ENCODE results near the gene SLC35D3.
"Not testable (repeated sequence)": the region's sequence is repeated elsewhere in the genome, so short reads cannot be mapped to it uniquely, and the experiment has no call there.

SLC35D3 gene

DNA sequence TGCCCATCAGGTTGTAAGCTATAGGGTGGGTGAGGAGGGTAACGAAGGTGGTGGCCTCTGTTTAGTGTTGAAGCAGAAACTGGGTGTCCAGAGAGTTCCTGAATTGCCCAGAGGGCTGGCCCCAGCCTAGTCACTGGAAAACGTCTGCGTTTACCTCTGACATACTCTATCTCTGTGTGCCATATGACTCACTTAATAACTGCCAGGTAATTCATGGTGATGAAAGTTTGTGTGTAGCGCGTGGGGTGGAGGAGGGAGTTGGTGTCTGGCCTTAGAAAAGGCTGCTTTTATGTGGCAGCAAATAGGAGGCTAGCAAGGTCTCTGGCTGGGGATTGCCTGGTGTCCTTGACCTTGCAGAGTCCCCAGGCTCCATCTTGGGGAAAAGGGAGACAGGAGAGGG is 47.3 kb downstream of the SLC35D3 start:
- H3K9me3 Mint-ChIP-seq = no peaks in the 10 kb centered on the region
- H3K4me3 Mint-ChIP-seq = no peak overlapping the region
- H3K27me3 Mint-ChIP-seq = peaks cover 29% of the 10 kb centered on the region
- peaks cover 5% of the 10 kb centered on the region for H3K4me1 Mint-ChIP-seq
- no peaks in the 10 kb centered on the region for H3K36me3 Mint-ChIP-seq
- H3K27ac Mint-ChIP-seq = no peak overlapping the region
- no peak for ATAC-seq

- Mint-ChIP-seq H3K9me3 (no peaks in the 10 kb centered on the region), H3K27ac (no peak overlapping the region), H3K4me3 (no peak overlapping the region), H3K36me3 (no peaks in the 10 kb centered on the region), H3K4me1 (peaks cover 6% of the 10 kb centered on the region), H3K27me3 (peaks cover 29% of the 10 kb centered on the region)
- ATAC-seq = no peak
Measured at GRCh38 chr6:136969930-136970329, 47.8 kb downstream of the SLC35D3 start.

DNA sequence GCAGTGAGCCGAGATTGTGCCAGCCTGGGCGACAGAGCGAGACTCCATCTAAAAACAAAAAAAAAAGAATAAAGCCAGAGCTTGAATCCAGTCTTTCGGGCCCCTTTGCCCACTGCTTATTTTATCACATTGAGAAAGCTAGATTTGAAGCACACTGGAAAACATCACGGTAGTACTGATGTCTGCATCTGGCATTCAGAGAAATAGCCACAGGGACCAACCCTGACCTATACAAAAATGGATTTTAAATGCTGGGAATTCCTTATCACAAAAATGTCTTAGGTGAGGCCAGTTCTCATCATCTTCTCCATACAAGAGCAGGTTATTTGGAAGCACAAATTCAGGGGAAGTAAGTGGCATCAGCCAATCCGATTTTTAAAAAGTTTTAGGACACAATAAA is 49.5 kb downstream of the SLC35D3 start:
- Mint-ChIP-seq H3K27ac (no peak overlapping the region), H3K9me3 (no peaks in the 10 kb centered on the region), H3K36me3 (no peaks in the 10 kb centered on the region), H3K27me3 (peaks cover 25% of the 10 kb centered on the region), H3K4me1 (peaks cover 14% of the 10 kb centered on the region), H3K4me3 (no peak overlapping the region)
- ATAC-seq = no peak

- not testable (repeated sequence) for H3K27ac Mint-ChIP-seq, H3K4me1 Mint-ChIP-seq, H3K36me3 Mint-ChIP-seq, H3K4me3 Mint-ChIP-seq, H3K27me3 Mint-ChIP-seq, ATAC-seq, H3K9me3 Mint-ChIP-seq
Measured at GRCh38 chr6:136973781-136974180, 51.7 kb downstream of the SLC35D3 start.

Measured in stimulated activated memory B cell treated with anti-CD40 and anti-IgM and Interleukin-4, amounts not matched to agents 10 μg/mL and 1 μg/mL and 100 μg/mL, for 72 hours (primary cell).